IPS DF 4.7 (cell line): ENCODE measurements around the gene RIPK3.

Experiments used
- DNase-seq: peaks from one replicate; pipeline ENCODE4 v3.0.0-alpha.2; 2013; ENCODE audit warnings: low spot score; ENCODE audit errors: extremely low read depth

RIPK3 gene

GRCh38 chr14:24307575-24308341 lies 32.0 kb downstream of the RIPK3 start, which contains the start of gene CIDEB:
CIDEB (minus strand) TSS chr14:24307977; CDS start chr14:24307858, 119 bp downstream.
- no peak for DNase-seq

GRCh38 chr14:24307156-24307574 lies 32.6 kb downstream of the RIPK3 start:
- no peak for DNase-seq

GRCh38 chr14:24304019-24304387 lies 35.8 kb downstream of the RIPK3 start:
- DNase-seq: no peak

GRCh38 chr14:24300326-24300980 lies 39.3 kb downstream of the RIPK3 start:
- no peak for DNase-seq

- DNase-seq: no peak
These were observed 40.3 kb downstream of the RIPK3 start, which contains the start of the genes DHRS1 and NOP9 for GRCh38 chr14:24299255-24300191. DHRS1 (minus strand) TSS chr14:24299780; CDS start chr14:24299106, 674 bp downstream. NOP9 (plus strand) TSS chr14:24299850; CDS start chr14:24299955, 105 bp downstream.

GRCh38 chr14:24298892-24299254 lies 40.9 kb downstream of the RIPK3 start:
- DNase-seq: no peak

GRCh38 chr14:24297190-24297964 lies 42.4 kb downstream of the RIPK3 start:
- DNase-seq: no peak

- DNase-seq: no peak
These were observed 43.2 kb downstream of the RIPK3 start for GRCh38 chr14:24296341-24297157.

- no peak for DNase-seq
These were observed 46.3 kb downstream of the RIPK3 start for GRCh38 chr14:24293525-24293924.

- no peak for DNase-seq
These were observed 47.5 kb downstream of the RIPK3 start for GRCh38 chr14:24292118-24292807.

- DNase-seq: no peak
These were observed 48.2 kb downstream of the RIPK3 start for GRCh38 chr14:24291446-24292117.

- no peak for DNase-seq
These were observed 49.0 kb downstream of the RIPK3 start for GRCh38 chr14:24290746-24291145.

GRCh38 chr14:24289649-24290280 lies 50.0 kb downstream of the RIPK3 start:
- DNase-seq: no peak

- no peak for DNase-seq
These were observed 52.8 kb downstream of the RIPK3 start for GRCh38 chr14:24286996-24287395.
